IMR-90 (cell line): Measurements from ENCODE around the gene CYP27B1.

Experiments
- CEBPB ChIP-seq: IDR thresholded peaks from 2 replicates; pipeline ENCODE4 v1.6.1; 2012; ENCODE audit warnings: low read depth, low read length, improper control_type of control experiment
- CTCF ChIP-seq: conservative IDR thresholded peaks from 2 replicates; pipeline ENCODE4 v1.5.1; 2012; ENCODE audit warnings: mild to moderate bottlenecking, low read depth, low read length, improper control_type of control experiment
- POLR2A ChIP-seq: IDR thresholded peaks from 2 replicates; pipeline ENCODE4 v1.6.1; 2012; ENCODE audit warnings: mild to moderate bottlenecking, low read depth, low read length
- SMC3 ChIP-seq: fragments of 150-350 bp; IDR thresholded peaks from 2 replicates; pipeline ENCODE4 v1.6.1; 2016; ENCODE audit warnings: low read depth, mild to moderate bottlenecking, antibody characterized with exemption, low read length, moderate library complexity

- TF ChIP-seq CTCF = no peak
- no peak for TF ChIP-seq SMC3
- TF ChIP-seq POLR2A = no peak
- no peak for TF ChIP-seq CEBPB
Measured at GRCh38 chr12:57749061-57749460, 17.8 kb downstream of the CYP27B1 start.
